ENCODE data around the gene NEGR1.

NEGR1 gene

GRCh38 chr1:72229893-72230292, 52.4 kb downstream of the NEGR1 start:
- no peak for DNase-seq

- no peak for DNase-seq
Measured at GRCh38 chr1:72227667-72228066, 54.7 kb downstream of the NEGR1 start.

- DNase-seq = no peak
Measured at GRCh38 chr1:72224506-72224905, 57.8 kb downstream of the NEGR1 start.

- no peak for DNase-seq
Measured at GRCh38 chr1:72221811-72222210, 60.5 kb downstream of the NEGR1 start.

- no peak for DNase-seq
Measured at GRCh38 chr1:72218141-72218739, 64.1 kb downstream of the NEGR1 start.

GRCh38 chr1:72207059-72207458, 75.3 kb downstream of the NEGR1 start:
- no peak for DNase-seq

GRCh38 chr1:72202761-72203160, 79.6 kb downstream of the NEGR1 start:
- DNase-seq = no peak

GRCh38 chr1:72197786-72198185, 84.6 kb downstream of the NEGR1 start:
- DNase-seq = no peak

- peak; percentile 32 to 48 for DNase-seq
Measured at GRCh38 chr1:72186733-72187307, 95.5 kb downstream of the NEGR1 start.

- no peak for DNase-seq
Measured at GRCh38 chr1:72184099-72184701, 98.1 kb downstream of the NEGR1 start.

- DNase-seq = no peak
Measured at GRCh38 chr1:72182859-72183258, 99.5 kb downstream of the NEGR1 start.

GRCh38 chr1:72178266-72178665, 104.1 kb downstream of the NEGR1 start:
- no peak for DNase-seq

GRCh38 chr1:72177711-72178110, 104.6 kb downstream of the NEGR1 start:
- DNase-seq = no peak

- no peak for DNase-seq
Measured at GRCh38 chr1:72170246-72170645, 112.1 kb downstream of the NEGR1 start.

GRCh38 chr1:72166426-72166825, 115.9 kb downstream of the NEGR1 start:
- DNase-seq = no peak

GRCh38 chr1:72150508-72150907, 131.8 kb downstream of the NEGR1 start:
- DNase-seq = no peak

- no peak for DNase-seq
Measured at GRCh38 chr1:72141875-72142274, 140.5 kb downstream of the NEGR1 start.

- DNase-seq = no peak
Measured at GRCh38 chr1:72140222-72140621, 142.1 kb downstream of the NEGR1 start.

GRCh38 chr1:72137656-72138055, 144.7 kb downstream of the NEGR1 start:
- peak; percentile 16 to 40 for DNase-seq

GRCh38 chr1:72129869-72130268, 152.5 kb downstream of the NEGR1 start:
- DNase-seq = no peak

GRCh38 chr1:72122099-72122880, 160.0 kb downstream of the NEGR1 start:
- DNase-seq = no peak

- DNase-seq = no peak
Measured at GRCh38 chr1:72119491-72119890, 162.8 kb downstream of the NEGR1 start.

GRCh38 chr1:72117621-72118020, 164.7 kb downstream of the NEGR1 start:
- DNase-seq = no peak

GRCh38 chr1:72115290-72115689, 167.0 kb downstream of the NEGR1 start:
- DNase-seq = no peak
